ENCODE data around the gene SCLY.
"Not testable (repeated sequence)": the region's sequence is repeated elsewhere in the genome, so short reads cannot be mapped to it uniquely, and the experiment has no call there.

- not testable (repeated sequence) for TF ChIP-seq EZH2 (IDR thresholded peaks at IDR 0.05; ENCODE audit: borderline replicate concordance, low read depth, low read length, poor library complexity, severe bottlenecking); CTCF (conservative IDR thresholded peaks at IDR 0.05; ENCODE audit: low read depth, low read length)
These were observed 54.9 kb downstream of the SCLY start for GRCh38 chr2:238115709-238116108.
